ENCODE data around the gene PNMT. TPM values are rescaled to one million over a fixed set of nuclear protein-coding genes. Genes with fewer than 3 reads are reported as not detected.

Gene PNMT
- total and polyA plus RNA-seq, 2 of the 13 experiments (the other 11 are each of a cell fraction or from before 2014, with no cell fraction given) = 0.25 TPM; not detected in 1

DNA sequence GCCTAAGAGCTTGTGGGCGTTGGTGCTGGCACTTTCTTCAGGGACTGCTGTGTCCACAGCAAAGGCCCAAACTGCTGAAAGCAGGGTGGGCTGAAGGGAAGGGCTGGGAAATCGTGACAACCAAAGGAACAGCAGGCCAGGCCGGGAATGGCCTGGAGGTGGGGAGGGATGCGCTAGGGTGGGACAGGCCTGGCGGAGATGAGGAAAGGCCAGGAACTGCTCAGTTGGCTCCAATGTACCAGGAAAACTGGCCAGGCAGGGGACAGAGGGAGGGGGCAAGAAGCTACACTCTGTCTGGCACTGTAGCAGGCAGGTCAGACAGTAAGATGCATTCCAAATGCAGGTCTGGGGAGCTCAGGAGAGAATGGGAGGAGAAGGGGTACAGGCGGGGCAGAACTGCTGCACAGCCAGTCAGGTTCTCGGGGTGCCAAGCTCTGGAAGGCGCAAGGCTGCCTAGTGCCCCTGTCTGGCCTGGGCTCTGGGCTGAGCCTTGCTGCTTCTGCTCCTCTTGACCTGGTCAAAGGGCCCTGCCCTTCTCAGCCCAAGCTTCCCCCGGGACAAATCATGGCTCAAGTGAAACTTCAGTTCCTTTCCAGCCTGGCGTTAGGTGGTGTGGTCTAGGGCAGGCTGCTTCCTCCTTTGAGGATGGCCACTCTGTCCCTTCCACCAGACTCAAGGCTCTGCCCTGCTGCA is 7.3 kb downstream of the PNMT start (continued):
- TF ChIP-seq, protein P1, sequence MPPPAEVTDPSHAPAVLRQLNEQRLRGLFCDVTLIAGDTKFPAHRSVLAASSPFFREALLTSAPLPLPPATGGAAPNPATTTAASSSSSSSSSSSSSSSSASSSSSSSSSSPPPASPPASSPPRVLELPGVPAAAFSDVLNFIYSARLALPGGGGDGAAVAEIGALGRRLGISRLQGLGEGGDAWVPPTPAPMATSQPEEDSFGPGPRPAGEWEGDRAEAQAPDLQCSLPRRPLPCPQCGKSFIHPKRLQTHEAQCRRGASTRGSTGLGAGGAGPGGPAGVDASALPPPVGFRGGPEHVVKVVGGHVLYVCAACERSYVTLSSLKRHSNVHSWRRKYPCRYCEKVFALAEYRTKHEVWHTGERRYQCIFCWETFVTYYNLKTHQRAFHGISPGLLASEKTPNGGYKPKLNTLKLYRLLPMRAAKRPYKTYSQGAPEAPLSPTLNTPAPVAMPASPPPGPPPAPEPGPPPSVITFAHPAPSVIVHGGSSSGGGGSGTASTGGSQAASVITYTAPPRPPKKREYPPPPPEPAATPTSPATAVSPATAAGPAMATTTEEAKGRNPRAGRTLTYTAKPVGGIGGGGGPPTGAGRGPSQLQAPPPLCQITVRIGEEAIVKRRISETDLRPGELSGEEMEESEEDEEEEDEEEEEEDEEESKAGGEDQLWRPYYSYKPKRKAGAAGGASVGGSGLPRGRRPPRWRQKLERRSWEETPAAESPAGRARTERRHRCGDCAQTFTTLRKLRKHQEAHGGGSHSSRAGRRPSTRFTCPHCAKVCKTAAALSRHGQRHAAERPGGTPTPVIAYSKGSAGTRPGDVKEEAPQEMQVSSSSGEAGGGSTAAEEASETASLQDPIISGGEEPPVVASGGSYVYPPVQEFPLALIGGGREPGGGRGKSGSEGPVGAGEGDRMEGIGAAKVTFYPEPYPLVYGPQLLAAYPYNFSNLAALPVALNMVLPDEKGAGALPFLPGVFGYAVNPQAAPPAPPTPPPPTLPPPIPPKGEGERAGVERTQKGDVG (CRISPR knock-in tag; IDR thresholded peaks at IDR 0.05; ENCODE audit: borderline replicate concordance) = no peak
- TF ChIP-seq SUZ12 (IDR thresholded peaks at IDR 0.05; ENCODE audit: low read depth, low read length) (no peak), SNAPC2 (CRISPR knock-in tag; IDR thresholded peaks at IDR 0.05) (no peak), KDM5B (CRISPR knock-in tag; IDR thresholded peaks at IDR 0.05; ENCODE audit: borderline replicate concordance) (no peak), EHMT2 (IDR thresholded peaks at IDR 0.05; ENCODE audit: borderline replicate concordance, low read depth, low read length) (no peak), GABPA (IDR thresholded peaks at IDR 0.05; ENCODE audit: low read depth, low read length) (no peak), GABPA (CRISPR knock-in tag; IDR thresholded peaks at IDR 0.05; ENCODE audit: low read depth) (no peak), CHCHD3 (CRISPR knock-in tag; IDR thresholded peaks at IDR 0.05) (no peak), ZNF10 (CRISPR knock-in tag; IDR thresholded peaks at IDR 0.05; ENCODE audit: borderline replicate concordance, low read depth) (no peak), ZSCAN21 (CRISPR knock-in tag; IDR thresholded peaks at IDR 0.05; ENCODE audit: borderline replicate concordance) (peak; percentile 33; the same call in 1 of the 2 replicates), TMF1 (CRISPR knock-in tag; IDR thresholded peaks at IDR 0.05; ENCODE audit: low read depth) (no peak), ZNF720 (CRISPR knock-in tag; IDR thresholded peaks at IDR 0.05) (no peak), NR2F6 (IDR thresholded peaks at IDR 0.05) (no peak), NR2F6 (CRISPR knock-in tag; IDR thresholded peaks at IDR 0.05) (no peak), KLF12 (CRISPR knock-in tag; IDR thresholded peaks at IDR 0.05; ENCODE audit: borderline replicate concordance) (no peak), ZNF350 (CRISPR knock-in tag; IDR thresholded peaks at IDR 0.05; ENCODE audit: borderline replicate concordance, low read depth) (no peak), NR3C1 (CRISPR knock-in tag; IDR thresholded peaks at IDR 0.05) (no peak), PTBP1 (IDR thresholded peaks at IDR 0.05; ENCODE audit: low read depth, low read length, poor library complexity, severe bottlenecking) (no peak), TBP (CRISPR knock-in tag; IDR thresholded peaks at IDR 0.05) (no peak), ARID2 (CRISPR knock-in tag; IDR thresholded peaks at IDR 0.05; ENCODE audit: borderline replicate concordance) (no peak), POLR2AphosphoS5 (IDR thresholded peaks at IDR 0.05; ENCODE audit: low read depth, low read length) (no peak), REXO4 (CRISPR knock-in tag; IDR thresholded peaks at IDR 0.05; ENCODE audit: borderline replicate concordance) (no peak)
- TF ChIP-seq, protein P2, sequence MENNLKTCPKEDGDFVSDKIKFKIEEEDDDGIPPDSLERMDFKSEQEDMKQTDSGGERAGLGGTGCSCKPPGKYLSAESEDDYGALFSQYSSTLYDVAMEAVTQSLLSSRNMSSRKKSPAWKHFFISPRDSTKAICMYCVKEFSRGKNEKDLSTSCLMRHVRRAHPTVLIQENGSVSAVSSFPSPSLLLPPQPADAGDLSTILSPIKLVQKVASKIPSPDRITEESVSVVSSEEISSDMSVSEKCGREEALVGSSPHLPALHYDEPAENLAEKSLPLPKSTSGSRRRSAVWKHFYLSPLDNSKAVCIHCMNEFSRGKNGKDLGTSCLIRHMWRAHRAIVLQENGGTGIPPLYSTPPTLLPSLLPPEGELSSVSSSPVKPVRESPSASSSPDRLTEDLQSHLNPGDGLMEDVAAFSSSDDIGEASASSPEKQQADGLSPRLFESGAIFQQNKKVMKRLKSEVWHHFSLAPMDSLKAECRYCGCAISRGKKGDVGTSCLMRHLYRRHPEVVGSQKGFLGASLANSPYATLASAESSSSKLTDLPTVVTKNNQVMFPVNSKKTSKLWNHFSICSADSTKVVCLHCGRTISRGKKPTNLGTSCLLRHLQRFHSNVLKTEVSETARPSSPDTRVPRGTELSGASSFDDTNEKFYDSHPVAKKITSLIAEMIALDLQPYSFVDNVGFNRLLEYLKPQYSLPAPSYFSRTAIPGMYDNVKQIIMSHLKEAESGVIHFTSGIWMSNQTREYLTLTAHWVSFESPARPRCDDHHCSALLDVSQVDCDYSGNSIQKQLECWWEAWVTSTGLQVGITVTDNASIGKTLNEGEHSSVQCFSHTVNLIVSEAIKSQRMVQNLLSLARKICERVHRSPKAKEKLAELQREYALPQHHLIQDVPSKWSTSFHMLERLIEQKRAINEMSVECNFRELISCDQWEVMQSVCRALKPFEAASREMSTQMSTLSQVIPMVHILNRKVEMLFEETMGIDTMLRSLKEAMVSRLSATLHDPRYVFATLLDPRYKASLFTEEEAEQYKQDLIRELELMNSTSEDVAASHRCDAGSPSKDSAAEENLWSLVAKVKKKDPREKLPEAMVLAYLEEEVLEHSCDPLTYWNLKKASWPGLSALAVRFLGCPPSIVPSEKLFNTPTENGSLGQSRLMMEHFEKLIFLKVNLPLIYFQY (CRISPR knock-in tag; IDR thresholded peaks at IDR 0.05; ENCODE audit: borderline replicate concordance) = 0 out of 2 replicates have a peak, but pooled peaks have one; percentile 11
- TF ChIP-seq, protein P3, sequence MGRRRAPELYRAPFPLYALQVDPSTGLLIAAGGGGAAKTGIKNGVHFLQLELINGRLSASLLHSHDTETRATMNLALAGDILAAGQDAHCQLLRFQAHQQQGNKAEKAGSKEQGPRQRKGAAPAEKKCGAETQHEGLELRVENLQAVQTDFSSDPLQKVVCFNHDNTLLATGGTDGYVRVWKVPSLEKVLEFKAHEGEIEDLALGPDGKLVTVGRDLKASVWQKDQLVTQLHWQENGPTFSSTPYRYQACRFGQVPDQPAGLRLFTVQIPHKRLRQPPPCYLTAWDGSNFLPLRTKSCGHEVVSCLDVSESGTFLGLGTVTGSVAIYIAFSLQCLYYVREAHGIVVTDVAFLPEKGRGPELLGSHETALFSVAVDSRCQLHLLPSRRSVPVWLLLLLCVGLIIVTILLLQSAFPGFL (CRISPR knock-in tag; IDR thresholded peaks at IDR 0.05) = no peak
